Dedifferentiated amniotic fluid mesenchymal stem cell (primary cell): ENCODE measurements around the gene PRRX2.

ENCODE experiments used
- DNase-seq: peaks from one replicate; pipeline ENCODE4 v3.0.0-alpha.2; 2016; ENCODE audit errors: extremely low spot score

PRRX2 gene

GRCh38 chr9:129677456-129677855 lies 12.0 kb downstream of the PRRX2 start:
- DNase-seq = peak; percentile 84

- DNase-seq = no peak
These were observed 13.4 kb downstream of the PRRX2 start for GRCh38 chr9:129678844-129679243.

- no peak for DNase-seq
These were observed 14.1 kb downstream of the PRRX2 start for GRCh38 chr9:129679537-129679936.

- no peak for DNase-seq
These were observed 16.5 kb downstream of the PRRX2 start for GRCh38 chr9:129681924-129682323.

- no peak for DNase-seq
These were observed 16.9 kb downstream of the PRRX2 start for GRCh38 chr9:129682381-129682780.

GRCh38 chr9:129685220-129685932 lies 19.9 kb downstream of the PRRX2 start:
- DNase-seq = peak; percentile 28

- no peak for DNase-seq
These were observed 20.4 kb downstream of the PRRX2 start for GRCh38 chr9:129685933-129686259.

- DNase-seq = no peak
These were observed 21.3 kb downstream of the PRRX2 start for GRCh38 chr9:129686736-129687135.

GRCh38 chr9:129687391-129687790 lies 21.9 kb downstream of the PRRX2 start:
- no peak for DNase-seq

GRCh38 chr9:129688285-129689043 lies 23.0 kb downstream of the PRRX2 start:
- no peak for DNase-seq

GRCh38 chr9:129692534-129692933 lies 27.1 kb downstream of the PRRX2 start:
- no peak for DNase-seq

GRCh38 chr9:129693741-129694140 lies 28.3 kb downstream of the PRRX2 start:
- no peak for DNase-seq

GRCh38 chr9:129694243-129694646 lies 28.8 kb downstream of the PRRX2 start:
- no peak for DNase-seq

GRCh38 chr9:129695870-129696269 lies 30.4 kb downstream of the PRRX2 start:
- DNase-seq = no peak

- peak; percentile 41 for DNase-seq
These were observed 31.7 kb downstream of the PRRX2 start for GRCh38 chr9:129696944-129697655.

- DNase-seq = peak; percentile 58
These were observed 32.3 kb downstream of the PRRX2 start for GRCh38 chr9:129697656-129698253.

- peak; percentile 51 for DNase-seq
These were observed 32.9 kb downstream of the PRRX2 start for GRCh38 chr9:129698254-129698757.

GRCh38 chr9:129701054-129701453 lies 35.6 kb downstream of the PRRX2 start:
- DNase-seq = no peak

GRCh38 chr9:129701549-129701948 lies 36.1 kb downstream of the PRRX2 start:
- no peak for DNase-seq

- DNase-seq = peak; percentile 92
These were observed 37.4 kb downstream of the PRRX2 start for GRCh38 chr9:129702589-129703520.
